HL-60 (cell line): ENCODE data around the gene PTPRN2.

Experiments
- POLR2AphosphoS5 ChIP-seq: IDR thresholded peaks from 2 replicates; pipeline ENCODE4 v1.6.1; 2012; ENCODE audit warnings: low read depth
- TF ChIP-seq, protein P1 (sequence below): IDR thresholded peaks from one replicate; pipeline ENCODE4 v1.5.1; 2011; ENCODE audit warnings: low read length, control low read depth, inconsistent platforms; ENCODE audit not compliant: insufficient read depth
- TF ChIP-seq, protein P2 (sequence below): IDR thresholded peaks from 2 replicates; pipeline ENCODE4 v1.6.1; 2012; ENCODE audit warnings: low read depth; ENCODE audit not compliant: insufficient replicate concordance

DNA sequence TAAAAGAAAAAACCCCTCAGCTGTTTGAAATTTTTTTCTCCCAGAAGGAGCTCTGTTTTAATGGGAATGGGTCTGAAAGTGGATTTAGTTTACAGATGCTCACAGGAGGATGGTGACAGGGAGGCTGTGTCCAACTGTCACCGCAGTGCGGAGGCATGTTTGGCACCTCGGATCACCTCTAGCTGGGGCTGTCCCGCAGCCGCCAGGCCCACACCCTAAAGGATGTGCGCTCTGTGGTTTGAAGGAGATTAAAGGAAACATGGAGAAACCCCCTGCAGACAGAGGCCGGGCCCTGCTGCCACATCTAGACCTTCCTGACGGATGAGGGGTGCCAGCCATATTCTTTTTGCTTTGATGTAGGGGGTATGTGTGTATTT lies 1090.3 kb downstream of the PTPRN2 start:
- TF ChIP-seq, protein P1, sequence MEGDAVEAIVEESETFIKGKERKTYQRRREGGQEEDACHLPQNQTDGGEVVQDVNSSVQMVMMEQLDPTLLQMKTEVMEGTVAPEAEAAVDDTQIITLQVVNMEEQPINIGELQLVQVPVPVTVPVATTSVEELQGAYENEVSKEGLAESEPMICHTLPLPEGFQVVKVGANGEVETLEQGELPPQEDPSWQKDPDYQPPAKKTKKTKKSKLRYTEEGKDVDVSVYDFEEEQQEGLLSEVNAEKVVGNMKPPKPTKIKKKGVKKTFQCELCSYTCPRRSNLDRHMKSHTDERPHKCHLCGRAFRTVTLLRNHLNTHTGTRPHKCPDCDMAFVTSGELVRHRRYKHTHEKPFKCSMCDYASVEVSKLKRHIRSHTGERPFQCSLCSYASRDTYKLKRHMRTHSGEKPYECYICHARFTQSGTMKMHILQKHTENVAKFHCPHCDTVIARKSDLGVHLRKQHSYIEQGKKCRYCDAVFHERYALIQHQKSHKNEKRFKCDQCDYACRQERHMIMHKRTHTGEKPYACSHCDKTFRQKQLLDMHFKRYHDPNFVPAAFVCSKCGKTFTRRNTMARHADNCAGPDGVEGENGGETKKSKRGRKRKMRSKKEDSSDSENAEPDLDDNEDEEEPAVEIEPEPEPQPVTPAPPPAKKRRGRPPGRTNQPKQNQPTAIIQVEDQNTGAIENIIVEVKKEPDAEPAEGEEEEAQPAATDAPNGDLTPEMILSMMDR: no peak
- TF ChIP-seq, protein P2, sequence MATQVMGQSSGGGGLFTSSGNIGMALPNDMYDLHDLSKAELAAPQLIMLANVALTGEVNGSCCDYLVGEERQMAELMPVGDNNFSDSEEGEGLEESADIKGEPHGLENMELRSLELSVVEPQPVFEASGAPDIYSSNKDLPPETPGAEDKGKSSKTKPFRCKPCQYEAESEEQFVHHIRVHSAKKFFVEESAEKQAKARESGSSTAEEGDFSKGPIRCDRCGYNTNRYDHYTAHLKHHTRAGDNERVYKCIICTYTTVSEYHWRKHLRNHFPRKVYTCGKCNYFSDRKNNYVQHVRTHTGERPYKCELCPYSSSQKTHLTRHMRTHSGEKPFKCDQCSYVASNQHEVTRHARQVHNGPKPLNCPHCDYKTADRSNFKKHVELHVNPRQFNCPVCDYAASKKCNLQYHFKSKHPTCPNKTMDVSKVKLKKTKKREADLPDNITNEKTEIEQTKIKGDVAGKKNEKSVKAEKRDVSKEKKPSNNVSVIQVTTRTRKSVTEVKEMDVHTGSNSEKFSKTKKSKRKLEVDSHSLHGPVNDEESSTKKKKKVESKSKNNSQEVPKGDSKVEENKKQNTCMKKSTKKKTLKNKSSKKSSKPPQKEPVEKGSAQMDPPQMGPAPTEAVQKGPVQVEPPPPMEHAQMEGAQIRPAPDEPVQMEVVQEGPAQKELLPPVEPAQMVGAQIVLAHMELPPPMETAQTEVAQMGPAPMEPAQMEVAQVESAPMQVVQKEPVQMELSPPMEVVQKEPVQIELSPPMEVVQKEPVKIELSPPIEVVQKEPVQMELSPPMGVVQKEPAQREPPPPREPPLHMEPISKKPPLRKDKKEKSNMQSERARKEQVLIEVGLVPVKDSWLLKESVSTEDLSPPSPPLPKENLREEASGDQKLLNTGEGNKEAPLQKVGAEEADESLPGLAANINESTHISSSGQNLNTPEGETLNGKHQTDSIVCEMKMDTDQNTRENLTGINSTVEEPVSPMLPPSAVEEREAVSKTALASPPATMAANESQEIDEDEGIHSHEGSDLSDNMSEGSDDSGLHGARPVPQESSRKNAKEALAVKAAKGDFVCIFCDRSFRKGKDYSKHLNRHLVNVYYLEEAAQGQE: no peak
- no peak for TF ChIP-seq POLR2AphosphoS5
